Activated CD8-positive, alpha-beta memory T cell treated with anti-CD3 and anti-CD28 coated beads for 4 hours (primary cell): Measurements from ENCODE around the gene CHTF18.
"Not testable (repeated sequence)": the region's sequence is repeated elsewhere in the genome, so short reads cannot be mapped to it uniquely, and the experiment has no call there.

Experiments used
- DNase-seq, 2 donors: peaks; one replicate each; pipeline ENCODE4 v3.0.0-alpha.2; 2020; ENCODE audit warnings: low read depth in 2 of 2

Gene CHTF18

GRCh38 chr16:830107-830870, 41.9 kb downstream of the CHTF18 start:
- no peak for DNase-seq

DNA sequence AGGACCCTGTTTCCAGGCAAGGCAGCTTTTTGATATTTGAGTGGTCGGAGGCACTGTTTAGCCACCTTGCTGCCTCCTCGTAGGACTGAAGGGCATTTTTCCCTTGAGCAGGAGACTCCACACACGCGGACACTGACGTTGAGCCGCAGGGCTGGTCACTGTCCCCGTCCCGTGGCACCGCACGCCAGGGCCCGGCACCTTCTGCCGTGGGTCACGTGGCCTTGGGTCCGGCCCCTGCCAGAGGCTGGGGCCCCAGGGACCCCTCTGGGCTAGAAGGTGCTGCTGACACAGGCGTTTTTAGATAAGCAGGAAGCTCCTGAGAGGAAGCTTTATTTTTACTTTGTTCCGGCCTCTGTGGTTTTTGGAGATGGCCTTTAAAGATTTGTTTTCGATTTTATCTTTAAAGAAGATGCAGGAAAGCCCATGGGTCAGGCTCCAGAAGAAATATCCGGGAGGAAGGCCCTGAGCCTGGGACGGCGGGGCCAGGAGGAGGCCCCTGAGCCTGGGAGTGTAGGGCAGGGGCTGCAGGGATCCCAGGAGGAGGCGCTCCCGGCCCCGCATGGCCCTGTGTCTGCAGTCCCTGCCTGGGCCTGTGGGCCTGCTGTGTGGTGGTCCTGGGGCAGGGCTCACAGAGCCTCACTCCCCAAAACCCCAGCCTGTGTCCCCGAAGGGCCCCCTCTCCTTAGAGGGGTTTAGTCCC, 42.6 kb downstream of the CHTF18 start:
- no peak for DNase-seq

DNA sequence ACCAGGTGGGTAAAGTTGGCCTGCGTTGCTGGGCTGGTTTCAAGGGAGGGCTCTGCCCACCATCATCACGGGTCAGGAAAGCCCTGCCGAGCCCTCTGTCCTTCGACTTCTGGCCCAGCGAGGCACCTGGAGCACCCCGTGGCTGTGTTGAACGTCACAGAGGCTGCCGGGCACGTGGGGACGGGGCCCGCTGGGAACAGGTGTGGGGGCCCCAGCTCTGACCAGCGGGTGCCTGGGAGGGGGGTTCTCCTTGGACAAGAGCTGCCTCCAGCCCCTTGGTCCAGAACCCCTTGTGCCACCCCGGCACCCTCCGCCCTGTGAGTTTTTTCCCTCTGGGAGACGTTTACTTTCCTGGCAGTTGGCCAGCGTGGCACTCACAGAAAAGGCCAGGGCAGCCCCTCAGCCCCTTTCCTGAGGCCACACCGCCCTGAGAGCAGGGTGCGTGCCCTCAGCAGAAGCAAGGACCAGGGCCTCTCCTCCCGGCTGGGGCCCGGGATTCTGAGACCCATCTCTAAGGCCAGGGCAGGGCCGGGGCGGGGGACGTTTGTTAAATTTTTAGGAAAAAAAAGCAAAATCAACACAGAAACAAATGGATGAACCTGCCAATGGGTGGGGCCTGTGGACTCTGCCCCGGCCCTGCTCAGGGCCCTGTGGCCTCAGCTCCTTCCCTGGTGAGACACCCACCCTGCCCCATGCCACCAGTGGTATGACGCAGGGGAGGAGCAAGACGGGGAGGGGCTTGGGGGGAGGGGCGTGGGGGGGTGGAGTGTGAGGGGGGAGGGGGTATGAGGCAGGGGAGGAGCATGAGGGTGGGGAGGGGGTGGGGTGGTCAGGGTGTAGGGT, 43.4 kb downstream of the CHTF18 start:
- DNase-seq: no peak

DNA sequence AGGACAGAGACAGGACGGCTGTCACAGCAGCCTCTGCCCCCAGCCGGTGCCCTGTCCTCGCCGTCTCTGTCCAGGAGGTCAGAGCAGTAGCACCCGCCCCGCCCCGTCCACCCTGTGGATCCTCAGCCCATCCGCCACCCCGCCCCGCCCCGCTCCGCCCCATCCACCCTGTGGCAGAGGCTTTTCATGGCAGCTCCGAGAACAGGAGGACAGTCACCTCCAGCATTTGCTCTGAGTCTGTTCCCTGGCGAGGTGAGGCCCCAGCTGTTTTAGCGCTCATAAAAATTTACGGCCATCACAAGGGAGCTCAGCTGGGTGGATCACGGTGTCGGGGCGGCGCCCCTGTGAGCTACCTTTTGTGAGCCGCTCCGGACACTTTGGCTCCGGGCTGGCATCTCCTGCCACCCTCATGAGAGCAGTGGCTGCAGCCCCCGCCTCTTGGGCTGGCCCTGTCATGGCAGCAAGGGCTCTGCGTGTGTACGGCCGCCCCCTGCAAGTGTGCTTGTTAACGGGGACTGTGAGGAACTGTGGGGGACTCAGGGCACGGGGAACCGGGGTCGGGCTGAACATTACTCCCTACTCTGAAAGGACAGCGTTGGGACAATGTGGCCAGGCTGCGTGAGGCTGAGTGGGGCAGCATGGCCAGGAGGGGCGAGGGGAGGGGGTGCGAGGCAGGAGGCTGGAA, 44.4 kb downstream of the CHTF18 start:
- DNase-seq: no peak

DNA sequence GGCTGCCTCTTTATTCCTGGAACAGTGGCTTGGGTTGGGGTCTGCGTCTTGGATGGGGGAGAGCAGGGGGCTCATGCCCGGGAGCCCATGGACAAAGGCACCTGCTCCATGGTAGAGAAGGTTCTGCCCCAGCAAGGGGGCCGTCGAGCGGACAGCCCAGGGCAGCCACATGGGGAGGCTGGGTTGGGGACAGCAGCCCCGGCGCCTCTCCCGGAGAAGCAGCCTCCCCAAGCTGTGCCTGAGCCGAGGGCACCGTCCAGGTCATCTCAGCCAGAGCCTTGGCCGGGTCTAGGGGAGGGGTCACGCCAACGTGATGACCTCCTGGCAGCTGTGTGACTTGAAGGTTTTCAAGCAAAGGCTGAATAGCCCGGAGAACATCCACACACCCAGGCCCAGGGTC, 45.0 kb downstream of the CHTF18 start:
- DNase-seq: no peak

GRCh38 chr16:835373-835772, 47.0 kb downstream of the CHTF18 start:
- no peak for DNase-seq

DNA sequence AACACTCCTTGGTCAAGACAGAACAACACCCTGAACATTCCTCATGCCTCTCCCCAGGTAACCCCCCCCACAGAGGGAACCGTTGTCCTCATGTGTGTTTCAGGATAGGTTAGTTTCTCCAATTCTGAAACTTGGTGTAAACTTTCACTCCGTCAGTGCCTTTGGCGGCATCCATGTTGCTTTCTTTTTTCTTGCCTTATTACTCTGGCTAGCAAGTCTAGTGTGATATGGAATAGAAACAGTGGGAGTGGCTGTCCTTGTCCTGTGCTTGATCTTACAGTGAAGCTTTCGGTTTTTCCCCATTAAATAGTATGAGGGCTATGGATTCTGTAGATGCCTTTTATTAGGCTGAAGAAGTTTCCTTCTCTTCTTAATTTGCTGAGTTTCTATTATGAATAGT, 47.8 kb downstream of the CHTF18 start:
- DNase-seq: no peak

GRCh38 chr16:836822-837221, 48.4 kb downstream of the CHTF18 start:
- DNase-seq: not testable (repeated sequence)

DNA sequence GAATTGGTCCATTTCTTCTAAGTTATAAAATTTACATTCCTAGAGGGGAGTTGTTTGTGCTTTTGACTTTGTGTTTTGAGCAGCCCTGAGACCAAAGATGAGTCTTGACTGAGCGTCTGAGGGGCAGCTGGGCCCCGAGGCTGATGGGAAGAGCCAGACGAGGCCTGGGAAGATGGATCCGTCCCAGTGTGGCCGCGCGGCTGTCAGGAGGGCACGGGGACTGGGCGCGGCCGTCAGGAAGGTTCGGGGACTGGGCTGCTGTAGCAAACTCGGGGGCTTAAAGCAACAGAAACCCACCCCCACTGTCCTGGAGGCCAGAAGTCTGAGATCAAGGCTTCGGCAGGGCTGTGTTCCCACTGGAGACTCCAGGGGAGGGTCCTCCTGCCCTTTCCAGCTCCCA, 50.3 kb downstream of the CHTF18 start:
- no peak for DNase-seq

GRCh38 chr16:839643-840408, 51.4 kb downstream of the CHTF18 start:
- DNase-seq: no peak

GRCh38 chr16:840561-841454, 52.4 kb downstream of the CHTF18 start:
- no peak for DNase-seq

DNA sequence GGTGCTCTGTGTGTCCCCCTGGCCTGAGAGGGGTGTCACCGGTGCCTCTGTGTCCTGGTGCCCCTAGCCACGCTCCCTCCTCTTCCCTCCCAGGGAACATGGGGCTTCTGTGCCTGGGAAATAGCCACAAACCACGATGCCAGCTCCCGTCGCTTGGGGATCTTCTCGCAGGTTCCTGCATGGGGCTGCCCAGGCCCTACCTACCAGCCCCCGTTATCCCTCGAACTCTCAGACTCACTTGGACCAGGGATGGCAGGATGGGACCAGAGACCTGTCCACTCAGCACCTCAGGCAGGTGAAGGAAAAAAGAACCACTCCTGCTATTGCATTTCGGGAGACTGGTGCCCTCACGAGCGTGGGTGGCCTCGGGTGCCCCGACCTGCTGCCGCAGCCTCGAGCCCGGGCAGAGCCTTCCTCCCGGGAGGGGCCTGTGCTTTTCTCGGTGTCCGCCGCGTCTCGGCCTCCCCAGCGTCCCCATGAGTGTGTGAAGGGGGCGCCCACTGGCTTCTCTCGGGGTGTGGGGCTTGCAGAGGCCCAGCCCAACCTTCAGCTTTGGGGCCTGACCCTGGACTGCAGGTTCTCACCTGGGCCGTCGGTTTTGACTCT, 53.1 kb downstream of the CHTF18 start:
- DNase-seq: no peak

GRCh38 chr16:842061-842476, 53.6 kb downstream of the CHTF18 start:
- no peak for DNase-seq

GRCh38 chr16:842711-843560, 54.5 kb downstream of the CHTF18 start:
- DNase-seq: no peak

DNA sequence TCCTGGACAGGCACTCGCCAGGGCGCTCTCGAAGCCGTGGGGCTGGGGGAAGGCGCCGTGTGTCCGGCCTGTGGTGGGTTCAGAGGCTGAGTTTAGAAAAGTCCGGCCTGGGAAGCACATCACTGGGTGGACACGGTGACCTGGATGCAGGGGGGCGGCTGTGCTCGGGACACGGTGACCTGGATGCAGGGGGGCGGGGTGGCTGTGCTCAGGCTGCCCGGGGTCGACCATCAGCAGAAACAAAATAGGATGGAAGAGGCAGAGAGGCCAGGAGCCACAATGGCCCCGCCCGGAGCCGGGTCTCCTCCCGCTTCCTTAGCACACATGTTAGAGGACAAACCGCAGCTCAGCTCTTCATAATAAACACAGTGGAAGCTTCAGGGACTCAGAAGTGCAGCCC, 55.4 kb downstream of the CHTF18 start:
- DNase-seq: no peak

GRCh38 chr16:844638-845350, 56.4 kb downstream of the CHTF18 start:
- no peak for DNase-seq

- DNase-seq: no peak
Measured at GRCh38 chr16:845351-845745, 56.9 kb downstream of the CHTF18 start.

DNA sequence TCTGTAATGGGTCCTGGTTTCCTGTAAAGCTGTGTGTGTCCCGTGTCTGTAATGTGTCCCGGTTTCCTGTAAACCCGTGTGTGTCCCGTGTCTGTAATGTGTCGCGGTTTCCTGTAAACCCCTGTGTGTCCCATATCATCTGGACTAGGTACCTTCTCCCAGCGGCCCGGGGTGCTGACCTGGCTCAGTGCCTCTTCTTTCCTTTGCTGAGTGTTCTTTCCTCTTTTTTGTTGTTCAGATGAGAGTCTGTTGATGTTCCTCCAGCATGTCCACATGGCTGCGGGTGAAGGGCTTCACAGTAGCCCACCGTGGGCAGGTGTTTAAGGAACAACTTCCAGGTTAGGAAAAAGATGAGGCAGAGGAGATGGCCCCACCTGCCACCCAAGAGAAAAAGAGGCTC, 58.7 kb downstream of the CHTF18 start:
- no peak for DNase-seq
